ENCODE measurements around the gene SDF2. TPM values are rescaled to one million over a fixed set of nuclear protein-coding genes. Genes with fewer than 3 reads are reported as not detected.
A peak's percentile ranks its signal among the peaks of the same experiment; 100 is the strongest.

Gene SDF2
- total RNA-seq, 1 donor from 2014 or later: 52.8 TPM

DNA sequence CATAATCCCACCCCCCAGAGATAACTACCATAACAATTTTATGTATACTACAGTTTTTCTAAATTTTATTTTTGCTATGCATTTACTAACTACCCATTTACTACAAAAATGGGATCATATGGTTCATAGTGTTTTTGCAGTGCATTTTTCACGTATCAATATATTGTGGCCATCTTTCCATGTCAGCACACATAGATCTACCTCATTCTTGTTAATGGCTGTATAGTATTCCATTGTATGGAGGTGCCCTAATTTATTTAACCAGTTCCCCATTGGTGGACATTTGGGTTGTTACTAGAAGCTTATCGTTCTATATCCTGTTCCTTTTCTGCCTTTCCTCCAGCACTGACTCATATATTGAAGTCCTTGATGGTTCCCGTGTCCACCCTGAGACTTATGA is 27.3 kb upstream of the SDF2 start:
- Histone ChIP-seq H3K4me1 (no peaks in the 10 kb centered on the region), H3K4me3 (no peak overlapping the region), H3K9me3 (no peaks in the 10 kb centered on the region), H3K27ac (no peak overlapping the region), H3K36me3 (peaks cover 100% of the 10 kb centered on the region), H3K27me3 (no peaks in the 10 kb centered on the region)
- no peak for DNase-seq
- ATAC-seq: no peak
- intact Hi-C loops (cut with DNase I): no loop called here
- TF ChIP-seq, protein P1, sequence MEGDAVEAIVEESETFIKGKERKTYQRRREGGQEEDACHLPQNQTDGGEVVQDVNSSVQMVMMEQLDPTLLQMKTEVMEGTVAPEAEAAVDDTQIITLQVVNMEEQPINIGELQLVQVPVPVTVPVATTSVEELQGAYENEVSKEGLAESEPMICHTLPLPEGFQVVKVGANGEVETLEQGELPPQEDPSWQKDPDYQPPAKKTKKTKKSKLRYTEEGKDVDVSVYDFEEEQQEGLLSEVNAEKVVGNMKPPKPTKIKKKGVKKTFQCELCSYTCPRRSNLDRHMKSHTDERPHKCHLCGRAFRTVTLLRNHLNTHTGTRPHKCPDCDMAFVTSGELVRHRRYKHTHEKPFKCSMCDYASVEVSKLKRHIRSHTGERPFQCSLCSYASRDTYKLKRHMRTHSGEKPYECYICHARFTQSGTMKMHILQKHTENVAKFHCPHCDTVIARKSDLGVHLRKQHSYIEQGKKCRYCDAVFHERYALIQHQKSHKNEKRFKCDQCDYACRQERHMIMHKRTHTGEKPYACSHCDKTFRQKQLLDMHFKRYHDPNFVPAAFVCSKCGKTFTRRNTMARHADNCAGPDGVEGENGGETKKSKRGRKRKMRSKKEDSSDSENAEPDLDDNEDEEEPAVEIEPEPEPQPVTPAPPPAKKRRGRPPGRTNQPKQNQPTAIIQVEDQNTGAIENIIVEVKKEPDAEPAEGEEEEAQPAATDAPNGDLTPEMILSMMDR (IDR thresholded peaks at IDR 0.05): no peak

GRCh38 chr17:28688481-28688880 is 26.8 kb upstream of the SDF2 start:
- no peak overlapping the region for H3K27ac ChIP-seq
- intact Hi-C loops (cut with DNase I): no loop called here
- no peak overlapping the region for H3K4me3 ChIP-seq
- H3K27me3 ChIP-seq: no peaks in the 10 kb centered on the region
- DNase-seq (no peak), ATAC-seq (no peak)
- no peaks in the 10 kb centered on the region for H3K4me1 ChIP-seq
- no peaks in the 10 kb centered on the region for H3K9me3 ChIP-seq
- H3K36me3 ChIP-seq: peaks cover 100% of the 10 kb centered on the region
- TF ChIP-seq, protein P1 (IDR thresholded peaks at IDR 0.05): no peak

DNA sequence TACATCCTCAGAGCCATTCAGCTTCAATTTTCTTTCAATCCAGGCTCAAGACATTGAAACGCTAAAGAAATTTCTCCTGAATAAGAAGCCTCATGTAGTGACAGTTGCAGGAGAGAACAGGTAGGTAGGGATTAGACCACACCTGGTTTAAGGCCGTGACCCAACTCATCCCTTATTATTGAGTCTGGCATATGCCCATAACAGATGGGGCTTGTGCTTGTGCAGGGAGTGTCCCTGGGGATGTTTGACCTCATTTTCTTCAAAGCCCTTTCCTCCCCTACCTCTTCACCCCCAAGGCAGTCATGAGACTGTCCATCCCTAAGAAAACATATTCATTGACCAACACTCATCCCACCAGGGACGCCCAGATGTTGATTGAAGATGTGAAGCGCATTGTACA is 24.6 kb upstream of the SDF2 start:
- DNase-seq (no peak), ATAC-seq (no peak)
- H3K4me1 ChIP-seq: no peaks in the 10 kb centered on the region
- no peaks in the 10 kb centered on the region for H3K27me3 ChIP-seq
- intact Hi-C loops (cut with DNase I): no loop called here
- no peak overlapping the region for H3K27ac ChIP-seq
- no peak overlapping the region for H3K4me3 ChIP-seq
- H3K9me3 ChIP-seq: no peaks in the 10 kb centered on the region
- TF ChIP-seq, protein P1 (IDR thresholded peaks at IDR 0.05): no peak
- H3K36me3 ChIP-seq: peaks cover 100% of the 10 kb centered on the region

DNA sequence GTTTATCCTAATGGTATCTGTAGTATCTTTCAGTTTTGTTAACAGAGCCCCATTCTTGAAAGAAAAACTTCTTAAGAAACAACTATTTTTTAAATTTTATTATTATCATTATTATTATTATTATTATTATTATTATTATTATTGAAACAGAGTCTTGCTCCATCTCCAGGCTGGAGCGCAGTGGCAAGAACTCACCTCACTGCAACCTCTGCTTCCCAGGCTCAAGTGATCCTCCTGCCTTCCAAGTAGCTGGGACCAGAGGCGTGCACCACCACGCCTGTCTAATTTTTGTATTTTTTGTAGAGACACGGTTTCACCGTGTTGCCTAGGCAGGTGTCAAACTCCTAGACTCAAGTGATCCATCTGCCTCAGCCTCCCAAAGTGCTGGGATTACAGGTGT is 23.7 kb upstream of the SDF2 start:
- intact Hi-C loops (cut with DNase I): no loop called here
- Histone ChIP-seq H3K27me3 (no peaks in the 10 kb centered on the region), H3K27ac (no peak overlapping the region), H3K4me3 (no peak overlapping the region), H3K36me3 (peaks cover 100% of the 10 kb centered on the region), H3K9me3 (no peaks in the 10 kb centered on the region), H3K4me1 (no peaks in the 10 kb centered on the region)
- no peak for ATAC-seq
- DNase-seq: no peak
- TF ChIP-seq, protein P1 (IDR thresholded peaks at IDR 0.05): no peak

GRCh38 chr17:28684963-28685362 is 23.3 kb upstream of the SDF2 start:
- Histone ChIP-seq H3K4me1 (no peaks in the 10 kb centered on the region), H3K27ac (no peak overlapping the region), H3K27me3 (no peaks in the 10 kb centered on the region), H3K4me3 (no peak overlapping the region), H3K36me3 (peaks cover 100% of the 10 kb centered on the region), H3K9me3 (no peaks in the 10 kb centered on the region)
- DNase-seq (no peak), ATAC-seq (peak; percentile 33)
- TF ChIP-seq, protein P1 (IDR thresholded peaks at IDR 0.05): no peak
- intact Hi-C loops (cut with DNase I): no loop called here

DNA sequence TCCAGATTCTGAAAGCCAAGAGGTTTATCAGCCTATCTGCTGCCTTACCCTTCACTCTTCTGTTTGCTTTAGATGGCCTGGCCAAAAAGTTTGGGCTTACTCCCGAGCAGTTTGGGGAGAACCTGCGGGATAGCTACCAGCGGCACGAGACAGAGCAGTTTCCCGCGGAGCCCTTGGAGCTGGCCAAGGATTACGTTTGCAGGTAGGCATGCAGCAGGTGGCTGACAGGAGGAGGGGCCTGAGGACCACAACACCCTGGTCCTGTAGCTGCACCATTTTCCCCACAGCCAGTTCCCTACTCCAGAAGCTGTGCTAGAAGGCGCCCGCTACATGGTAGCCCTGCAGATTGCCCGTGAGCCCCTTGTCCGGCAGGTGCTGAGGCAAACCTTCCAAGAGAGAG is 20.9 kb upstream of the SDF2 start:
- no peak overlapping the region for H3K4me3 ChIP-seq
- ATAC-seq (no peak), DNase-seq (no peak)
- TF ChIP-seq, protein P1 (IDR thresholded peaks at IDR 0.05): no peak
- no peaks in the 10 kb centered on the region for H3K27me3 ChIP-seq
- intact Hi-C loops (cut with DNase I): no loop called here
- no peaks in the 10 kb centered on the region for H3K4me1 ChIP-seq
- peaks cover 100% of the 10 kb centered on the region for H3K36me3 ChIP-seq
- no peaks in the 10 kb centered on the region for H3K9me3 ChIP-seq
- no peak overlapping the region for H3K27ac ChIP-seq

Measured in upper lobe of right lung (tissue), 1 donor.